Hippocampal formation (tissue), 2 donors: ENCODE data around the gene CCR3.

ENCODE experiments used
- DNase-seq, 2 donors: peaks; one replicate each; lab custom pipeline; 2025; lab: John Stamatoyannopoulos, UW

CCR3 gene

GRCh38 chr3:46297658-46298423, 55.6 kb downstream of the CCR3 start:
- DNase-seq = peak in 1 of 2 donors; percentile 7

- DNase-seq = no peak
These were observed 56.8 kb downstream of the CCR3 start for GRCh38 chr3:46298871-46299607.

GRCh38 chr3:46299608-46300460, 57.6 kb downstream of the CCR3 start:
- no peak for DNase-seq

- no peak for DNase-seq
These were observed 58.2 kb downstream of the CCR3 start for GRCh38 chr3:46300461-46300789.

GRCh38 chr3:46301122-46301835, 59.0 kb downstream of the CCR3 start:
- DNase-seq = no peak

GRCh38 chr3:46303240-46303639, 61.0 kb downstream of the CCR3 start:
- no peak for DNase-seq

GRCh38 chr3:46304739-46305138, 62.5 kb downstream of the CCR3 start:
- DNase-seq = no peak

- DNase-seq = no peak
These were observed 70.7 kb downstream of the CCR3 start for GRCh38 chr3:46312991-46313390.

GRCh38 chr3:46314517-46314916, 72.3 kb downstream of the CCR3 start:
- no peak for DNase-seq

- no peak for DNase-seq
These were observed 73.9 kb downstream of the CCR3 start for GRCh38 chr3:46316206-46316605.
